NCI-H82 (cell line): ENCODE results near the gene DCDC1.

ENCODE experiments used
- DNase-seq: peaks from one replicate; lab custom pipeline; 2025; lab: John Stamatoyannopoulos, UW

Gene DCDC1

GRCh38 chr11:31106968-31107576, 262.5 kb downstream of the DCDC1 start:
- peak; percentile 83 for DNase-seq

- peak; percentile 71 for DNase-seq
Observed at GRCh38 chr11:31106326-31106725, 263.2 kb downstream of the DCDC1 start.

GRCh38 chr11:31102875-31103274, 266.7 kb downstream of the DCDC1 start:
- no peak for DNase-seq

GRCh38 chr11:31102316-31102715, 267.2 kb downstream of the DCDC1 start:
- DNase-seq = no peak

DNA sequence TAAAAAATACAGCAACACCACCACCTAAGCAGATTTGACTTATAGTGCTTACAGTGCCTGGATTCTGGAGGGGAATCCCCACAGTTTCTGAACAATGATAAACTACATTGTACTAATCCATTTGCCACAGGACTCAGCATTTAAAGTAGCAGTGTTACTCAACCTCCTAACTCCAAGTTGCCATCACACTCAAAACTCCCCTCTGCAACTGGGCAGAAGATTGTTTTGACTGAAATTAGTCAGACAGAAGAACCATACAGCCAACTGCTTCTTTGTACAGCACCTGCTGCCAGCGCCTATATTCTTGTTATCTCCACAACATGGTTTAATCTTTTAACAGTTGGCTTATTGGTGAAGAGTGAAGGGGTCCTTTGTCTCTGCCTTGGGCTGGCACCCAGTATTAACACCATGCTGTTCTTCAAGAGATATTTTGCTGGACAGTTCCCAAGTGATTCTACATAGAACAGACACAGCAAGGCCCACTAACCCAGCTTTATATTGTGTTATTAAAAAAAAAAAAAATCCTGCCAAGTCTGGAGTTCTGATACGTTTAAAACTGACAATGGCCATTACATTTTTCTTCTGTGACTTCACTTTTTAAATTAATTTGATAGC, 273.2 kb downstream of the DCDC1 start:
- no peak for DNase-seq

- no peak for DNase-seq
Observed at GRCh38 chr11:31092638-31093037, 276.9 kb downstream of the DCDC1 start.

DNA sequence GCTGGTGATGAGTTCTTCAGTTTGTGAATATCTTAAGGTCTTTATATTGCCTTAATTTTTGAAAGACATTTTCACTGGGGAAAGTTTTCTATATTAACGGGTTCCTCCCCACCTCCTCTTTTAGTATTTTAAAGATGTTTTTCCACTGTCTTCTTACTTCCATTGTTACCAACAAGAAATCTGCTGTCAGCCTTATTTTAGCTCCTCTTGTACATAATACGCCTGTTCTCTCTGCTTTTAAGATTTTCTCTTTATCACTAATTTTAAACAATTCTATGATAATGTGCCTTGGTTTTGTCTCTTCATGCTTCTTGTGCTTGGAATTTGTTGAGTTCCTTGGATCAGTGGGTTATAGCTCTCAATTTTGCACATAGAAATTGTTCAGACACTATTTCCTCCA, 280.4 kb downstream of the DCDC1 start:
- no peak for DNase-seq

- DNase-seq = no peak
Observed at GRCh38 chr11:31069447-31070205, 299.9 kb downstream of the DCDC1 start.

DNA sequence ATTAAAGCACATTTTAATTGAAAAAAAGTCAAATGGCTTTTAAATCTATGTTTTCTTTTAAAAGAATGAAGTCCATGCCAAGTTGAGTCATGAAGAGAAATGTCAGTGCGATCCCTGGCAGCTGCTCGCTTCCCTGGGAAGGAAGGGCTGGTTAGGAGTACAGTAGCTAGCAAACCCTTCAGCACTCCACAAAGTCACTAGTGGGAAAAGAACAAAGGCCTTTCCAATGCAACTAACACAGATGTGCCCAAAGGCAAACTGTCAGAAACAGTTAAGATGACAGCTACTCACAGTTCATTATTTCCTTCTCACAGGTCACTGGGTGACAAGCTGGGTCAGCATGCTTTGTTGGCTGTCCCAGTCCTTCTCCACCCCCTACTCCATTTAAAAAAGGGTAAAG, 308.7 kb downstream of the DCDC1 start:
- DNase-seq = no peak

DNA sequence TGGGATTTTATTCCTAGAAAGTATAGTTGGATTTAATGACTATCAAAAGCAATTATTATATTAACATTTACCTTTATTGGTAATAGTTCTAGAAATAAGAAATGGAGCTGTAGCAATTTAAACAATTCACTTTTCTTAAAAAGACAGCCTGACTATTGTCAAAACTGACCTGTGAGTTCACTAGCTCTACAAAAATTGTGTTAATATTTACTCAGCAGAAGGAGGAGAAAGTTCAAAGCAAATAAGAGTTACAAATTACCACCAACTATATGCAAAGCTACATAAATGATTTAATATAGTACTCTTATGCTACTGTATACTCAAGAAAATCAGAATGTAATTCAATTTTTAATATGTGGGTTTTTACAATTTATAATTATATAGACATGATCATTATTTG, 310.0 kb downstream of the DCDC1 start:
- no peak for DNase-seq

GRCh38 chr11:31050061-31050765, 319.3 kb downstream of the DCDC1 start:
- no peak for DNase-seq

- DNase-seq = peak; percentile 28
Observed at GRCh38 chr11:31045335-31045734, 324.2 kb downstream of the DCDC1 start.

DNA sequence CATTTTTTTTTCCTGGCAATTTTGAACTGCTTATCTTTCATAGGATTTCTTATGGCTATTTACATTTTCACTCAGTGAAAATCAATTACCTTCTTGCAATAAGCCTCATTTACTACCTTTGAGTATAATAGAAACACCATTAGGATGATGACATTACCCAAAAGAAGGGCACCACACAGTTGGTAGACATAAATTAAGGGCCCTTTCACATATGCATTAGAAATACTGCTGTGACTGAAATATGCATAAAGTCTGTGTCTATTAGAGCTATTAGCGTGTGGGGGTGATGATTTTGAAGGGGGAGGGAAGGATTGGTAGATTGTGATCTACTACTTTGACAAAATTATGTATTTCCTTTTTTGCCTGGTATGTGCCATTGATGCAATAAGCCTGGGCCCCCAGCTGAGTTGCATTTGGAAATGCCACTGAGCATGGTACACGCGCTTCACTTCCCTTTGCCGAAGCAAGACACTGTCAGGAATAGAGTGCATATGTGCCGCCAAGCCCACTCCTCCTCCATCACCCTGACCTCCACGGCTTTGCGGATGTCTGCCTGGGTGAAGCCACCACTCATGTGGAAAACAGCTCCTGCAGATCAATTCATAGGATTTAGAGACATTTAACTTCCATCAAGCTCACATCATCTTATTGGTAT, 339.3 kb downstream of the DCDC1 start:
- no peak for DNase-seq

DNA sequence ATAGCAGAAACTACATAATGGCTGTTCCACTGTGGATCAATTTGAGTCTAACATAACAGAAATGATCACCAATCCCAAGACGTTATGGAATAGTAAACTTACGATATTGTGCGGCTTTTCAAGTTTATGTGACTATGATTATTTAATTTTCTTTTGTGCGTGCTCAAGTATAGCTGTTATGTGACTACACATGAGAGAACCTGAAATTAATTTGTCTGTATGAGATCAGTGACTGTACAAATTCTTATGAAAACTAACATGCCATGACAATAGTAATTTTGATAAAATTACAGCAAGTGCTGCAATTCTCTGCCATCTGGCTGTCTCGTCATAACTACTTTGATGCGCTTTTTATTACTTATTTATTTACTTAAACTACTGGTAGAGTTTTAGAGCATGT, 343.2 kb downstream of the DCDC1 start:
- no peak for DNase-seq

DNA sequence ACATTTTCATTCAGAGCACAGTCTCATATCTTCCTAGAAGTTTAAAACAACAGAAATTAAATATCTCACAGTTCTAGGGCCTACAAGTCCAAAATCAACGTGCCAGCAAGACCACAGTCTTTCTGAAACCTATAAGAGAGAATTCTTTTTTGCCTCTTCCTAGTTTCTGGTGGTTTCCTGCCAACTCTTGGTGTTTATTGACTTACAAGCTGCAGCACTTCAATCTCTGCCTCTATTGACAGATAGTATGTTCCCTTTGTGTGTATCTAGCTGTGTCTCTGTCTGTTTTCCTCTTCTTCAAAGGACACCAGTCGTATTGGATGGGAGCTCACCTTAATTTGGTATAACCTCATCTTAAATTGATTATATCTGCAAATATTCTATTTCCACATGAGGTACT, 347.5 kb downstream of the DCDC1 start:
- no peak for DNase-seq

DNA sequence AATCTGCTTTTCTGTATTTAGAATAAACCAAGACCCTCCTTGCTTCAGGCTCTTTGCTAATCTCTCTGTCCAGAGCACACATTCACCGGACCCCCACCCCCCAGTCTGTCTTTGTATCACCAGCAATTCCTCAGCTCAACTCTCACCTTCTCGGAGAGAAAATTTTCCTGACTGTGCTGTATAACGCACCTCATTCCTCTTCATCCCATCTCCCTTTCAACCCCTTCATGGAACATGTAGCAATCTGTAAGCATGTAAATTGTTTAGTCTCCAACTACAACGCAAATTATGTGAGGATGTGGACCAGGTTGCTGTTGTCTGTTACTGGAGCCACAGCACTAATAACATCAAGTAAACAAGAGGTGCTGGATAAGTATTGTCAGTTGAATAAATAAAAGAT, 349.8 kb downstream of the DCDC1 start:
- no peak for DNase-seq

DNA sequence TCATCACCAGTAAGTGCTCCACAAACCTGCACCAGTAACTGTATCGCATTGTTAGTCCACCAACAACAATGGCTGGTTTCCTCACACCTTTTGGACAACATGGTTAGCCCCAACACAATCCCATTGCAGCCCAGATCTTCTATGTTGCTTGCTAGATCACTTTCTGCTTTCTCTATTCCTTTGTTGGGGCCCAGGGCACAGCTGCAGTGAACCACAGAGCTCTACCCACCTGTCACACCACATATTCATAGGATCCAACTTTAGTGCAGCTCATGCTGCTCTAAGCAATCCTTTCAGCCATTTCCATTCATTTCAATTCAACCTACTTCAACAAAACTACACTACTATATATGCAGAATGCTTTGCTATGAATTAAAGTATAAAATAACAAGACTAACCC, 364.3 kb downstream of the DCDC1 start:
- no peak for DNase-seq

GRCh38 chr11:31001427-31001826, 368.1 kb downstream of the DCDC1 start:
- DNase-seq = peak; percentile 7

DNA sequence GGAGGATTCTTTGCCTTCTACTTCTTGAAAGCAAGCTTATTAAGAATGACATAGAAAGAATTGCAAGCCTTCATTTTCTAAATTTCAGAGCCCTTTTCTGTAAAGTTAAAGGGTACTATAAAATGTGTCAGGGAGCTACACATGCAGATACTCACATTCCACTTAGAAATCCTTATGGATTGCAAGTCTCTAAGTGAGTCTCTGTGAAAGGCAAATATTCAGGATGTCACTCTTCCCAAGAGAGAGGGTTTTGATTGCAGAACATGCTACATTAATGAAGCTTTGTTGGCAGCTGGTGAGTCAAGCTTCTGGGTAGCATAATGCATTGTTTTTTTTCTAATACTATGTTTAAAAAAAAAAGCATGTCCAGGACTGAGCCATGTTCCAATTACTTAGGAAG, 369.2 kb downstream of the DCDC1 start:
- DNase-seq = no peak

- no peak for DNase-seq
Observed at GRCh38 chr11:30992513-30992849, 377.1 kb downstream of the DCDC1 start.

DNA sequence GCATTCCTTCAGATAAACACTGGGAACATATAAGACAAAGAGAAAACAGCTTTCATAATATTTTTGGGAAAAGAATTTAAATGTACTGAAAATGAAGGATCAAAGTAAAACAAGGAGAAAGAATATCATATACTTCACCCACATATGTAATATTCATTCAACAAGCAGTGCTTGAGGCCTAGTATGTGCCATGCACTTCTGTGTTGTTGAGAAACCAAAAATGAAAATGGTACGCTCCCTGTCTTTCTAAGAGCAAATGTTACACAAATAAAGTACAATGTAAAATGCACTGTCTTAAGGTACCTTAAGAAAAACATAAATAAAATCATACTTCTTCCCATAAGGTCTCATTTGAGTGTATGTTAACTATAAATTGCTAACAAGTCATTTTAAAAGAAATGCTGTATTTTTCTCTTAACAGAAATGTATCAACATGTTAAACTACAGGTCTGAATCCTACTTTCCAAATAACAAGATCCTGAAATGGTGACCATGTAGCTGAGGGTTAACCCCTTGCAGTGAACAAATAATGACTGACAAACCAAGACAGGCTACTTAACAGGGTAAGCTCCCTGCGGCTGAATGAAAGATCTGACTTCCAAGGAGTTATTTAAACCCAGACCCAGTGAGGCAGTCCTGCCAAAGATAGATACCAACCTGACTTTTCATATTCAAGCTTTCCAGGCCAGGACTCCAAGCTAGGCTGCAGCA, 377.6 kb downstream of the DCDC1 start:
- DNase-seq = no peak

- DNase-seq = no peak
Observed at GRCh38 chr11:30991376-30991775, 378.2 kb downstream of the DCDC1 start.
